A549 (cell line): ENCODE data around the gene RAMACL.

ENCODE experiments used
- CHD2 ChIP-seq: fragments of 150-350 bp; IDR thresholded peaks from 2 replicates; pipeline ENCODE4 v1.6.1; 2014; ENCODE audit warnings: low read length; ENCODE audit not compliant: partially characterized antibody
- CTCF ChIP-seq: fragments of >200 bp; sonication (Bioruptor Twin); formaldehyde crosslinking; IDR thresholded peaks from 3 replicates; pipeline ENCODE4 v1.5.1; 2016
- E2F6 ChIP-seq: IDR thresholded peaks from 2 replicates; pipeline ENCODE4 v1.6.1; 2012; ENCODE audit warnings: low read depth, borderline replicate concordance
- ELK1 ChIP-seq: fragments of 150-350 bp; IDR thresholded peaks from 2 replicates; pipeline ENCODE4 v1.6.1; 2014; ENCODE audit warnings: low read depth, mild to moderate bottlenecking, low read length
- EP300 ChIP-seq, 2 experiments: fragments of >200 bp; sonication (Bioruptor Twin); formaldehyde crosslinking; IDR thresholded peaks; 2 replicates in 1 of 2; 3 replicates in 1 of 2; pipeline ENCODE4 v1.6.1; 2016 to 2017
- JUN ChIP-seq, 2 experiments: fragments of >200 bp; sonication (Bioruptor Twin); formaldehyde crosslinking; IDR thresholded peaks; 2 replicates in 1 of 2; 3 replicates in 1 of 2; pipeline ENCODE4 v1.6.1; 2016 to 2017
- KDM1A ChIP-seq: fragments of 200-600 bp; sonication (generic); IDR thresholded peaks from 2 replicates; pipeline ENCODE4 v1.6.1; 2016; ENCODE audit warnings: low read depth, mild to moderate bottlenecking
- MAFK ChIP-seq: fragments of 450-650 bp; IDR thresholded peaks from 2 replicates; pipeline ENCODE4 v1.6.1; 2014; ENCODE audit not compliant: partially characterized antibody
- MAZ ChIP-seq: fragments of 150-350 bp; IDR thresholded peaks from 2 replicates; pipeline ENCODE4 v1.6.1; 2014; ENCODE audit warnings: antibody characterized with exemption, low read depth, low read length, borderline replicate concordance
- MYC ChIP-seq: IDR thresholded peaks from 2 replicates; pipeline ENCODE4 v1.6.1; 2012; ENCODE audit warnings: mild to moderate bottlenecking, inconsistent platforms, low read length, improper control_type of control experiment, borderline replicate concordance
- POLR2A ChIP-seq: IDR thresholded peaks from 2 replicates; pipeline ENCODE4 v1.6.1; 2012; ENCODE audit warnings: mild to moderate bottlenecking, low read length
- RFX5 ChIP-seq: fragments of 450-650 bp; IDR thresholded peaks from 2 replicates; pipeline ENCODE4 v1.7.1; 2014; ENCODE audit warnings: antibody characterized with exemption, mild to moderate bottlenecking, moderate library complexity

- TF ChIP-seq MAFK (no peak), KDM1A (no peak), CTCF (no peak), E2F6 (no peak), MYC (no peak), RFX5 (no peak), MAZ (no peak), POLR2A (no peak), EP300 (IDR thresholded peaks at IDR 0.05) (no peak), CHD2 (no peak), JUN (IDR thresholded peaks at IDR 0.05) (no peak), ELK1 (no peak)
Observed at GRCh38 chr6:166625356-166625755, 38.9 kb upstream of the RAMACL start.
